Retina (tissue), 1 donor: ENCODE data around the gene TMOD3.
"Not testable (repeated sequence)": the region's sequence is repeated elsewhere in the genome, so short reads cannot be mapped to it uniquely, and the experiment has no call there.

Experiments used
- DNase-seq: peaks from one replicate; pipeline ENCODE4 v3.0.0-alpha.2; 2016

Gene TMOD3

GRCh38 chr15:51829376-51830275 lies at the start of gene TMOD3:
TMOD3 (plus strand) TSS chr15:51829653; CDS start chr15:51862885, 33,232 bp downstream.
- DNase-seq: peak; percentile 93

- no peak for DNase-seq
Measured at GRCh38 chr15:51780636-51781035, 48.8 kb upstream of the TMOD3 start.

- DNase-seq: no peak
Measured at GRCh38 chr15:51781506-51781905, 47.9 kb upstream of the TMOD3 start.

- no peak for DNase-seq
Measured at GRCh38 chr15:51782357-51782896, 47.0 kb upstream of the TMOD3 start.

GRCh38 chr15:51783967-51784366 lies 45.5 kb upstream of the TMOD3 start:
- DNase-seq: no peak

GRCh38 chr15:51787130-51787529 lies 42.3 kb upstream of the TMOD3 start:
- DNase-seq: not testable (repeated sequence)

GRCh38 chr15:51792474-51792873 lies 37.0 kb upstream of the TMOD3 start:
- DNase-seq: not testable (repeated sequence)

- DNase-seq: peak; percentile 32
Measured at GRCh38 chr15:51793521-51794305, 35.7 kb upstream of the TMOD3 start.

- peak; percentile 24 for DNase-seq
Measured at GRCh38 chr15:51796847-51797401, 32.5 kb upstream of the TMOD3 start.

- no peak for DNase-seq
Measured at GRCh38 chr15:51798281-51798680, 31.2 kb upstream of the TMOD3 start.

GRCh38 chr15:51799282-51800252 lies 29.9 kb upstream of the TMOD3 start:
- no peak for DNase-seq

- peak; percentile 37 for DNase-seq
Measured at GRCh38 chr15:51801391-51801835, 28.0 kb upstream of the TMOD3 start.

- no peak for DNase-seq
Measured at GRCh38 chr15:51802593-51802992, 26.9 kb upstream of the TMOD3 start.

GRCh38 chr15:51803965-51804364 lies 25.5 kb upstream of the TMOD3 start:
- DNase-seq: no peak

- no peak for DNase-seq
Measured at GRCh38 chr15:51806123-51806522, 23.3 kb upstream of the TMOD3 start.

- DNase-seq: no peak
Measured at GRCh38 chr15:51809457-51809856, 20.0 kb upstream of the TMOD3 start.

- no peak for DNase-seq
Measured at GRCh38 chr15:51812598-51812997, 16.9 kb upstream of the TMOD3 start.

GRCh38 chr15:51814606-51815005 lies 14.8 kb upstream of the TMOD3 start:
- no peak for DNase-seq

- no peak for DNase-seq
Measured at GRCh38 chr15:51816611-51817010, 12.8 kb upstream of the TMOD3 start.

- no peak for DNase-seq
Measured at GRCh38 chr15:51818150-51818549, 11.3 kb upstream of the TMOD3 start.

GRCh38 chr15:51825698-51826097 lies 3.8 kb upstream of the TMOD3 start:
- DNase-seq: no peak
